T-helper 22 cell (primary cell): ENCODE measurements around the gene AFF1.
"Not testable (repeated sequence)": the region's sequence is repeated elsewhere in the genome, so short reads cannot be mapped to it uniquely, and the experiment has no call there.

ENCODE experiments used
- DNase-seq: peaks from one replicate; pipeline ENCODE4 v3.0.0-alpha.2; 2020; ENCODE audit warnings: low read depth

The AFF1 gene

GRCh38 chr4:87057835-87058355 is 123.1 kb downstream of the AFF1 start:
- DNase-seq: no peak

DNA sequence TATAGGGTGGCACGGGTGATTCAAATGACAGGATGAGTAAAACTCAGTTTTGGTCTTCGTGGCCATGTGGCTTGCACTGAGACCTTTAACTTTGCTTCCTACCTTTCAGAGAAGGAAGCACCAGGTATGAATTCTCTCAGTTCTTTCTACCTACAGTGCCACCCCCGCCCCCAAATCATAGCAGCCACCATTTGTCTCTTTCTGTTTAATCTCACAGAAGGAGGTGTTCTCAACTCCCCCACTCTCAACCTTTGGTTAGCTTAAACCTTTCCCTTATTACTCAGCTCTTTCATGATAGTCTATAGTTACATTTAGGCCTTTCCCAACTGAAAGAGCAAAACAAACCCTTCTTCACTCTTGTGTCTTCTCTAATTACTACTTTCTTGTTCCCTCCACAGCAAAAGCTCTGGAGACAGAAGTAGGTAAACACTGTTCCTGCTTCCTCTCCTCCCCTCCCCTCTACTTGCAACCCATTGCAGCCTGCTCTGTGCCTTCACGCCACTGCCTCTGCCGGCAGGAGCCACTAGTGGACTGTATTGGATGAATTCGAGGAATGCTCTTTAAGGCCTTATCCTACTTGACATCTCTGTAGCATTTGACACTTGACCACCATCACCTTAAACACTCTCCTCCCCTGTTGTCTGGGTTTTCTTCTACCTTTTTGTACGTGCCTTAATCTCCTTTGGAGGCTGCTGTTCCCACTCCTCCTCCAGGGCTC is 123.7 kb downstream of the AFF1 start:
- no peak for DNase-seq

GRCh38 chr4:87060957-87061356 is 126.1 kb downstream of the AFF1 start:
- DNase-seq: no peak

DNA sequence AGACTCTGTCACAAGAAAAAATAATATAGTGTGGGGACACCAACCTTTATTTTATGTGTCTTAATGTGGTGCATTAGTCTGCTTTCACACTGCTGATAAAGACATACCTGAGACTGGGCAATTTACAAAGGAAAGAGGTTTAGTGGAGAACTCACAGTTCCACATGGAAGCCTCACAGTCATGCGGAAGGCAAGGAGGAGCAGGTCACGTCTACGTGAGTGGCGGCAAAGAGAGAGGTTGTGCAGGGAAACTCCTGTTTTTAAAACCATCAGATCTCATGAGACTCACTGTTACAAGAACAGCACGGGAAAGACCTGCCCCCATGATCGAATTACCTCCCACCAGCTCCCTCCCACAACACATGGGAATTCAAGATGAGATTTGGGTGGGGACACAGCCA is 130.2 kb downstream of the AFF1 start:
- no peak for DNase-seq

GRCh38 chr4:87066403-87067123 is 131.8 kb downstream of the AFF1 start:
- DNase-seq: no peak

DNA sequence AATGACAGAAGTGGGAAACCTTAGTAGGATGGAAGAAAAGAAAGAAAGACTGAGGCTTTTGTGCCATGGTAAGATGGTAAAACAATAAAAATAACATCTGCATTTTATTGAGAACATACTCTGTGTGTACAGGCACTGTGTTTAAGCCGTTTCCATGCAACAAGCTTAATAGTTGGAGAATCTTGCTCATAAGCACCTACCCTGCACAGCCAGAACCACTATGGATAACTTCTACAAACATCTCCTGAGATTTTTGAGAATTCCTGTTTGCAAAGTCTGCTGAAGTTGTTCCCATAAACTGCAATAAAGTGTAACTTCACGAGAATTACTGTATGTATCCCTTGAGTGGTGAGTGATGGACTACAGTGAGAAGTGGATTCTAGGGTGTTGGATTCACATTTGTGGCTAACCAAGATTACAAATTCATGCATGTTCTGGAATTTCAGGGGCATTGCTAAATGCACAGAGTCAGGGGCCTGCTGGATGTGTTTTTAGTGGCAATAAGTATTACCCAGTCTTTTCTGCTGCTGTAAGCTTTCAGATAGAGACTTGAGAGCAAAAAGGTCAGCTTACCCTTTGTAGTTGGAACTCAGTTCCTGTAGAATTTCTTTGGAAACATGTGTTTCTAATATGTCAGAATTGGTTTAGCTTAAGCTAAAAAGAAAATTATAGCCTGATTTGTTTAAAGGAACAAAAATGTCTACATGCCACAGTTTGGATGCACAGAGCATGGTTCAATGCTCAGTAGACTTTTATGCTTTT is 132.5 kb downstream of the AFF1 start:
- no peak for DNase-seq

DNA sequence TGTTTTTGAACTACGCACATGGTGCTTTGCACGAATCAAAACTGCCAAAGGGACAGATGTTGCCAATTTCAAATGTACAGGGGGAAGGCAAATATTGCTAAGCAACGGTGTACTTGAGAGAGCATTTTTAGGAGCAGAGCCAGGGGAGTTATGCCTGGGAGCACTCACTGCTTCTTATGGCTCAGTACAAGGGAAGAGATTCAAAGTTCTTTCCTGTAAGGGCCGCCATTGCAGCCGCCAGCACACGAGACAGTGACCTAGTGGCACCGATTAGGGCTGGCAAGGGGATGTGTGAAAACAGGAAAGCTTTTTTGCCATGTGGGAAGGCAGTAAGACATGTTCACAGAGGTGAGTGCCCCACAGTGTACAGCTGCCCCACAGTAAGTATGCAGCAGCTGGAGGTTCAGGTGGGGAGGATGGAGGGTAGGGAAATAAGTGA is 133.8 kb downstream of the AFF1 start:
- DNase-seq: no peak

GRCh38 chr4:87069037-87069742 is 134.4 kb downstream of the AFF1 start:
- DNase-seq: no peak

GRCh38 chr4:87071401-87071800 is 136.6 kb downstream of the AFF1 start:
- DNase-seq: no peak

- DNase-seq: not testable (repeated sequence)
Observed at GRCh38 chr4:87072545-87072944, 137.7 kb downstream of the AFF1 start.

GRCh38 chr4:87073199-87074120 is 138.6 kb downstream of the AFF1 start:
- no peak for DNase-seq

- DNase-seq: no peak
Observed at GRCh38 chr4:87074121-87074488, 139.3 kb downstream of the AFF1 start.

DNA sequence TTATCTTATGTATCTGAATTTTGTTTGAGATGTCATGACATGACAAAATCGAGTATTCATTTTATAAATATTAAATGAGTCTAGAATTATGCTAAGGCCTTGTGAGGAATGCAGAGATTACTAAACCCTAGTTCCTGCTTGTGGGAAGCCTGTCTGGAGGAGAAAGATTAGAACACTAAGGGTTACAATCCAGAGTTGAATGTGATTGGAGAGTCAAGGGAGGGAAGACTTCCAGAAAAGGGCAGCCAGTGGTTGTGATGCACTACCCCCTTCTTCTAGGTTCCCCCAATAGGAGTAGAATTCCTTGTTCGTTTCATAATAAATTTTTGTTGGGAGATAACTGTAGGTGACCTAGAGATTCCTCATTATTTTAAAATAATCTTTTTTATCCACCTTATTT is 141.1 kb downstream of the AFF1 start:
- DNase-seq: no peak

- no peak for DNase-seq
Observed at GRCh38 chr4:87076690-87077358, 142.0 kb downstream of the AFF1 start.

DNA sequence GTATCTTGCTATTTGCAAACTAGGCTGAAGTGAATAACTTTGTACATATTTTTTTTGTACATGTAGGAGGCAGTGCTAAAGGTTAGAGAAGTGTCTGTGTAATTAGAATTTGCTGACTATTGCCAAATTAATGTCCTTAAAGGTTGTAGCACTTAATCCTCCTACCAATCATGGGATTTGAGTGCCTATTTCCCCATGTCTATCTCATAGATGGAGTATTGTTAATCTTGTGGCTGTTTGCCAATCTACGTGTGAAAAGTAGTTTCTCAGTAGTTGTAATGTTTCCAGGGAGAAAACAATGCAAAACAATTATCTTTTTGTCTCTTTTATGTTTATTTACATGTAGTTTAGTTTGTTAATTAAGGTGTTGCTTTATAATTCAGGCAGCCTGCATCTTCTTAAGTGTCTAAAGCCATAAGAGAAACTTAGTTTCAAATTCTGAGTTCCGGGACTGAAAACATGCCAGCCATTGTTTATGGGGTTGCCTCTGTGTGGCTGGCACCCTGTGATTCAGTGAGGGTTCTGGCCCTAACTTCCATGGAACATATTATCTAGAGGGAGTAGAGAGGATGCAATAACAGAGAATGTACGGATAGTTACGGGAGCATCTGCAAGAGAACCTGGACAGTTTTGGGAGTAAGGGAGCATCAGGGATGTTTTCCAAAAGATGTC is 143.2 kb downstream of the AFF1 start:
- DNase-seq: no peak

DNA sequence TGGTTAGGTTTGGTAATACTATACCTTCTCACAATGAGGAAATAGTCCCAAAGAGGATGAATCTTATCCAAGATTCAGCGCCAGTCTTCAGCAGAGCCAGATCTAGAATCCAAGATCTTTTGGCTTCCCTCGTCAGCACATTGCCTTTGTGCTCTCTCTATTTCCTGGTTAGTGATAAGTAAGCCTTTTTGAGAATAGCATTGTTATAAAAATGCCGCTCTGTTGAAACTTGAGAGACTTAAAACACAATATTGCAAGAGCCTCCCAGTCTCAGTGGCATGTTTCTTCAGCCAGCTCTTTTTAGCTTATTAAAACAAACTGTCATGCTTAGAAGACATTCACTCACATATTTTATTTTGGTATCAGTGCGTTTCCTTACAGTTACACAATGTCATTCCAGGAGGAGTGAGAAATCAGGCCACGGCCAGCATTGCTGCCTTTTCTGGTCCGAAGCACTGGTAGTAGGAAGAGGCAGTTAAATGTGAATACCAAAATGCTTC is 144.2 kb downstream of the AFF1 start:
- DNase-seq: no peak

DNA sequence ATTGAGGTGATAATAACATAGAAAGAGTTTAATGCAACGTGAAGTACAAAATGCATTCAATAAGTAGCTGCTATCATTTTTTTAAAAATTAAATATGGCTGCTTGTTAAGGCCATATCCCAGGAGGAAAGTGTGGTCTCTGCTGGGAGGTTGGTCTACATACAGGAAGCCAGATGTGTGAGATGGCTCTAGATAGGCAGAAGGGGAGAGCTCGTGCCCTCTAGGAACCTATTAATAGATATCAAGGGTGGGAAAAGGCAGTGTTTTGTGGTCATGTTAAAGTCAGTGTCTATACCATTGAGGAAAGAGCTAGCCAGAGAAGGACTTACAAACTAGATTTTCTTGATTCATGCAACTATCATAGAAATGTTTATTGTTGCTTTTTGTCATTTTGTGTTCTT is 145.2 kb downstream of the AFF1 start:
- DNase-seq: no peak

DNA sequence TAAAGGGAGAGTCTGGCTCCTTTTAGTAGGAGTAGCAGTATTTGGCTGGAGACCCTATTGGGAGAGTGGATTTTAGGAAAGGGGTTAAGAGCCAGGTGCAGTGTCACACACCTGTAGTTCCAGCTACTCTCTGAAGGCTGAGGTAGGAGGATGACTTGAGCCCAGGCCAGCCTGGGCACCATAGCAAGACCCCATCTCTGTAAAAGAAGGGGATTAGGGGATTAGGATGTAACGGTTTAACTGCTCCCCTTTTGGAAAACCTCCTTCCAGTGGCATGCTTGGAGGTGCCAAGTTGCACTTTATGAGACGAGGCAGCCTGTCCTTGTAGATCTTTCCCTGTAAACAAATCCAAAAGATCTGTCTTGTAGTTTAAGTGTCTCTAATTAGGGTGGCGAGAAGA is 145.7 kb downstream of the AFF1 start:
- no peak for DNase-seq

DNA sequence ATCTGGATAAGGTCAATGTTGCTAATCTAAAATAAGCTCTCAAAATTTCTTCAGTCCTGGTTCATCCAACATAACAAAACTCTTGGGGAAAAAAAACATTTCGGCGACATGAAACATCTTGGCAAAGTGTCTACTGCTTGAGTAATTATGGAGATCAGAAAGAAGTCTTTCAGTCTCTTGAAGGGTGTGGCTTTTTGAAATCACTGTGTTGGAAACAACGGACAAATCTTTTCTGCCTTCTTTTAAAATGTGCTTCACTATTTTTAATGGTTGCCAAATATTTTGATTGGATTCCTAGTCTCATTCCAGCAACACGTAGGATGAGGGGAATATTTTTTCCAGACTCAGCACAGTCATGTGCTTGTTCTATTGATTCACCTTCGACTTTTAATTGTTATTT is 147.0 kb downstream of the AFF1 start:
- DNase-seq: no peak

GRCh38 chr4:87085732-87086131 is 150.9 kb downstream of the AFF1 start:
- not testable (repeated sequence) for DNase-seq
